Bronchial epithelial cell (primary cell): Measurements from ENCODE around the gene RHBDD1. TPM values are rescaled to one million over a fixed set of nuclear protein-coding genes. Genes with fewer than 3 reads are reported as not detected.

Source experiments
- DNase-seq: peaks from one replicate; pipeline ENCODE4 v3.0.0-alpha.2; 2010; ENCODE audit warnings: low read depth
- FAIRE-seq: peaks from 2 replicates; lab custom pipeline; 2011; peaks lifted over from hg19 to GRCh38; lab: Jason Lieb, UNC
- H3K27me3 ChIP-seq: 2 replicates; pipeline ENCODE4 v1.5.1; 2011; ENCODE audit warnings: low read length; ENCODE audit not compliant: control insufficient read depth, insufficient read depth
- H3K36me3 ChIP-seq: 2 replicates; pipeline ENCODE4 v1.5.1; 2011; ENCODE audit warnings: low read length; ENCODE audit not compliant: control insufficient read depth, insufficient read depth
- H3K4me3 ChIP-seq: 2 replicates; pipeline ENCODE4 v1.5.1; 2011; ENCODE audit warnings: mild to moderate bottlenecking, low read depth, low read length, control low read depth
- CTCF ChIP-seq: IDR thresholded peaks from 2 replicates; pipeline ENCODE4 v1.5.1; 2011; ENCODE audit warnings: mild to moderate bottlenecking, moderate library complexity, low read length, control low read depth, inconsistent platforms; ENCODE audit not compliant: insufficient read depth, severe bottlenecking
- total RNA-seq: library from RNA; depleted of rRNA; stranded (reverse); fragments of >200 nt; gene quantifications from 2 replicates; pipeline ENCODE4 v1.2.1, GENCODE V29; 2014

Gene RHBDD1
- total RNA-seq, 1 donor from 2014 or later, result 29.7 TPM

- DNase-seq, result no peak
- no peak overlapping the region for H3K4me3 ChIP-seq
- no peak for FAIRE-seq
- no peaks in the 10 kb centered on the region for H3K36me3 ChIP-seq
- no peak for TF ChIP-seq CTCF
- H3K27me3 ChIP-seq, result no peaks in the 10 kb centered on the region
Observed at GRCh38 chr2:226884166-226884565, 48.3 kb downstream of the RHBDD1 start.

- no peak overlapping the region for H3K4me3 ChIP-seq
- no peaks in the 10 kb centered on the region for H3K27me3 ChIP-seq
- DNase-seq (no peak), FAIRE-seq (no peak)
- no peaks in the 10 kb centered on the region for H3K36me3 ChIP-seq
- no peak for TF ChIP-seq CTCF
Observed at GRCh38 chr2:226885769-226886435, 50.0 kb downstream of the RHBDD1 start.

GRCh38 chr2:226887940-226888339 is 52.1 kb downstream of the RHBDD1 start:
- FAIRE-seq (no peak), DNase-seq (peak; percentile 31)
- no peaks in the 10 kb centered on the region for H3K27me3 ChIP-seq
- TF ChIP-seq CTCF, result no peak
- H3K36me3 ChIP-seq, result no peaks in the 10 kb centered on the region
- H3K4me3 ChIP-seq, result no peak overlapping the region

- FAIRE-seq (no peak), DNase-seq (peak; percentile 37)
- no peak for TF ChIP-seq CTCF
- Histone ChIP-seq H3K4me3 (no peak overlapping the region), H3K36me3 (no peaks in the 10 kb centered on the region), H3K27me3 (no peaks in the 10 kb centered on the region)
Observed at GRCh38 chr2:226888378-226888965, 52.6 kb downstream of the RHBDD1 start.

- Histone ChIP-seq H3K27me3 (no peaks in the 10 kb centered on the region), H3K4me3 (no peak overlapping the region), H3K36me3 (no peaks in the 10 kb centered on the region)
- DNase-seq (no peak), FAIRE-seq (peak; percentile 64)
- no peak for TF ChIP-seq CTCF
Observed at GRCh38 chr2:226888971-226889370, 53.1 kb downstream of the RHBDD1 start.
